ENCODE data around the gene KRT79.

KRT79 gene

GRCh38 chr12:52821071-52821730 lies 12.9 kb downstream of the KRT79 start:
- Histone ChIP-seq H3K36me3 (ENCODE audit: control insufficient read depth in 1 of 2, insufficient read depth in 2 of 2, low read length in 2 of 2) (no peaks in the 10 kb centered on the region), H3K9me3 (ENCODE audit: control insufficient read depth in 1 of 2, low read length in 2 of 2) (no peaks in the 10 kb centered on the region), H3K4me1 (ENCODE audit: control insufficient read depth in 1 of 2, insufficient read depth in 2 of 2, low read length in 2 of 2) (no peaks in the 10 kb centered on the region), H3K27me3 (ENCODE audit: low read depth, low read length) (no peaks in the 10 kb centered on the region), H3K27ac (ENCODE audit: low read length) (no peak overlapping the region), H3K4me3 (ENCODE audit: low read depth in 1 of 2, low read length in 2 of 2) (no peak overlapping the region)

GRCh38 chr12:52820521-52820920 lies 13.6 kb downstream of the KRT79 start:
- no peak overlapping the region for H3K4me3 ChIP-seq (ENCODE audit: low read depth in 1 of 2, low read length in 2 of 2)
- no peaks in the 10 kb centered on the region for H3K4me1 ChIP-seq (ENCODE audit: control insufficient read depth in 1 of 2, insufficient read depth in 2 of 2, low read length in 2 of 2)
- H3K27ac ChIP-seq (ENCODE audit: low read length), result no peak overlapping the region
- no peaks in the 10 kb centered on the region for H3K36me3 ChIP-seq (ENCODE audit: control insufficient read depth in 1 of 2, insufficient read depth in 2 of 2, low read length in 2 of 2)
- H3K27me3 ChIP-seq (ENCODE audit: low read depth, low read length), result no peaks in the 10 kb centered on the region
- no peaks in the 10 kb centered on the region for H3K9me3 ChIP-seq (ENCODE audit: control insufficient read depth in 1 of 2, low read length in 2 of 2)

- no peaks in the 10 kb centered on the region for H3K9me3 ChIP-seq (ENCODE audit: control insufficient read depth in 1 of 2, low read length in 2 of 2)
- H3K4me1 ChIP-seq (ENCODE audit: control insufficient read depth in 1 of 2, insufficient read depth in 2 of 2, low read length in 2 of 2), result no peaks in the 10 kb centered on the region
- no peak overlapping the region for H3K27ac ChIP-seq (ENCODE audit: low read length)
- H3K36me3 ChIP-seq (ENCODE audit: control insufficient read depth in 1 of 2, insufficient read depth in 2 of 2, low read length in 2 of 2), result no peaks in the 10 kb centered on the region
- H3K4me3 ChIP-seq (ENCODE audit: low read depth in 1 of 2, low read length in 2 of 2), result no peak overlapping the region
- H3K27me3 ChIP-seq (ENCODE audit: low read depth, low read length), result no peaks in the 10 kb centered on the region
These were observed 14.2 kb downstream of the KRT79 start for GRCh38 chr12:52819731-52820510.

- no peaks in the 10 kb centered on the region for H3K27me3 ChIP-seq (ENCODE audit: low read depth, low read length)
- H3K27ac ChIP-seq (ENCODE audit: low read length), result no peak overlapping the region
- no peaks in the 10 kb centered on the region for H3K9me3 ChIP-seq (ENCODE audit: control insufficient read depth in 1 of 2, low read length in 2 of 2)
- no peak overlapping the region for H3K4me3 ChIP-seq (ENCODE audit: low read depth in 1 of 2, low read length in 2 of 2)
- H3K4me1 ChIP-seq (ENCODE audit: control insufficient read depth in 1 of 2, insufficient read depth in 2 of 2, low read length in 2 of 2), result no peaks in the 10 kb centered on the region
- no peaks in the 10 kb centered on the region for H3K36me3 ChIP-seq (ENCODE audit: control insufficient read depth in 1 of 2, insufficient read depth in 2 of 2, low read length in 2 of 2)
These were observed 15.2 kb downstream of the KRT79 start for GRCh38 chr12:52818887-52819420.

GRCh38 chr12:52818388-52818787 lies 15.7 kb downstream of the KRT79 start:
- no peaks in the 10 kb centered on the region for H3K36me3 ChIP-seq (ENCODE audit: control insufficient read depth in 1 of 2, insufficient read depth in 2 of 2, low read length in 2 of 2)

GRCh38 chr12:52817699-52818238 lies 16.3 kb downstream of the KRT79 start:
- Histone ChIP-seq H3K4me3 (ENCODE audit: low read depth in 1 of 2, low read length in 2 of 2) (no peak overlapping the region), H3K36me3 (ENCODE audit: control insufficient read depth in 1 of 2, insufficient read depth in 2 of 2, low read length in 2 of 2) (no peaks in the 10 kb centered on the region), H3K27ac (ENCODE audit: low read length) (no peak overlapping the region), H3K9me3 (ENCODE audit: control insufficient read depth in 1 of 2, low read length in 2 of 2) (no peaks in the 10 kb centered on the region), H3K4me1 (ENCODE audit: control insufficient read depth in 1 of 2, insufficient read depth in 2 of 2, low read length in 2 of 2) (no peaks in the 10 kb centered on the region), H3K27me3 (ENCODE audit: low read depth, low read length) (no peaks in the 10 kb centered on the region)

More at GRCh38 chr12:52818388-52818787, 15.7 kb downstream of the KRT79 start:
- Histone ChIP-seq H3K4me1 (ENCODE audit: control insufficient read depth in 1 of 2, insufficient read depth in 2 of 2, low read length in 2 of 2) (no peaks in the 10 kb centered on the region), H3K27ac (ENCODE audit: low read length) (no peak overlapping the region), H3K4me3 (ENCODE audit: low read depth in 1 of 2, low read length in 2 of 2) (no peak overlapping the region), H3K9me3 (ENCODE audit: control insufficient read depth in 1 of 2, low read length in 2 of 2) (no peaks in the 10 kb centered on the region), H3K27me3 (ENCODE audit: low read depth, low read length) (no peaks in the 10 kb centered on the region)

- Histone ChIP-seq H3K27ac (ENCODE audit: low read length) (no peak overlapping the region), H3K4me3 (ENCODE audit: low read depth in 1 of 2, low read length in 2 of 2) (no peak overlapping the region), H3K4me1 (ENCODE audit: control insufficient read depth in 1 of 2, insufficient read depth in 2 of 2, low read length in 2 of 2) (no peaks in the 10 kb centered on the region), H3K27me3 (ENCODE audit: low read depth, low read length) (no peaks in the 10 kb centered on the region), H3K36me3 (ENCODE audit: control insufficient read depth in 1 of 2, insufficient read depth in 2 of 2, low read length in 2 of 2) (no peaks in the 10 kb centered on the region), H3K9me3 (ENCODE audit: control insufficient read depth in 1 of 2, low read length in 2 of 2) (no peaks in the 10 kb centered on the region)
These were observed 17.0 kb downstream of the KRT79 start for GRCh38 chr12:52817003-52817698.

GRCh38 chr12:52815676-52816588 lies 18.2 kb downstream of the KRT79 start:
- no peak overlapping the region for H3K27ac ChIP-seq (ENCODE audit: low read length)
- H3K4me3 ChIP-seq (ENCODE audit: low read depth in 1 of 2, low read length in 2 of 2), result no peak overlapping the region
- no peaks in the 10 kb centered on the region for H3K27me3 ChIP-seq (ENCODE audit: low read depth, low read length)
- H3K9me3 ChIP-seq (ENCODE audit: control insufficient read depth in 1 of 2, low read length in 2 of 2), result no peaks in the 10 kb centered on the region
- no peaks in the 10 kb centered on the region for H3K36me3 ChIP-seq (ENCODE audit: control insufficient read depth in 1 of 2, insufficient read depth in 2 of 2, low read length in 2 of 2)
- H3K4me1 ChIP-seq (ENCODE audit: control insufficient read depth in 1 of 2, insufficient read depth in 2 of 2, low read length in 2 of 2), result no peaks in the 10 kb centered on the region

- H3K4me3 ChIP-seq (ENCODE audit: low read depth in 1 of 2, low read length in 2 of 2), result no peak overlapping the region
- no peaks in the 10 kb centered on the region for H3K9me3 ChIP-seq (ENCODE audit: control insufficient read depth in 1 of 2, low read length in 2 of 2)
- H3K36me3 ChIP-seq (ENCODE audit: control insufficient read depth in 1 of 2, insufficient read depth in 2 of 2, low read length in 2 of 2), result no peaks in the 10 kb centered on the region
- H3K27me3 ChIP-seq (ENCODE audit: low read depth, low read length), result no peaks in the 10 kb centered on the region
- no peak overlapping the region for H3K27ac ChIP-seq (ENCODE audit: low read length)
- H3K4me1 ChIP-seq (ENCODE audit: control insufficient read depth in 1 of 2, insufficient read depth in 2 of 2, low read length in 2 of 2), result no peaks in the 10 kb centered on the region
These were observed 18.9 kb downstream of the KRT79 start for GRCh38 chr12:52815161-52815560.

GRCh38 chr12:52814710-52815155 lies 19.4 kb downstream of the KRT79 start:
- Histone ChIP-seq H3K9me3 (ENCODE audit: control insufficient read depth in 1 of 2, low read length in 2 of 2) (no peaks in the 10 kb centered on the region), H3K4me1 (ENCODE audit: control insufficient read depth in 1 of 2, insufficient read depth in 2 of 2, low read length in 2 of 2) (no peaks in the 10 kb centered on the region), H3K27me3 (ENCODE audit: low read depth, low read length) (no peaks in the 10 kb centered on the region), H3K27ac (ENCODE audit: low read length) (no peak overlapping the region), H3K4me3 (ENCODE audit: low read depth in 1 of 2, low read length in 2 of 2) (no peak overlapping the region), H3K36me3 (ENCODE audit: control insufficient read depth in 1 of 2, insufficient read depth in 2 of 2, low read length in 2 of 2) (no peaks in the 10 kb centered on the region)

Measured in muscle layer of duodenum (tissue), 2 donors.